Ecto neural progenitor cell (in vitro differentiated cells): ENCODE data around the gene ACAA1.
"Not testable (repeated sequence)": the region's sequence is repeated elsewhere in the genome, so short reads cannot be mapped to it uniquely, and the experiment has no call there.

Experiments used
- DNase-seq: peaks from one replicate; pipeline ENCODE4 v3.0.0-alpha.2; 2018; ENCODE audit warnings: low spot score

ACAA1 gene

GRCh38 chr3:38101811-38102443 lies 35.0 kb downstream of the ACAA1 start:
- DNase-seq: no peak

DNA sequence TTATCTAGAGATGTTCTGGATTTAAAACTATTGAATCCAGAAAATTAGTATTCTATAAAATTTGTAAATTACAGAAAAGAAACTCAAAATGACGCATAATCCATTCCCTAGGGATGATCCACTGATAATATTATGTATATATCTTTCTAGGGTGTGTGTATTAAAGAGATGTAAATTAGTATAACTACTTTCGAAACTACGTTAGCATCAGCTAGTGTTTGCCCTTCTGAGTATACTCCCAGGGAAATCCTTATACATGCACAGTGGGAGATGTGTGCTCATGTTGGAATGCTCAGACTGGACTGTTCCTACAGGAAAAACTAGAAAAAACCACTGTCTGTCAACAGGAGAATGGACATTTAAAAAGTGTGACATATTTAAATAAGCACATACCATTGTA lies 36.4 kb downstream of the ACAA1 start:
- no peak for DNase-seq

- no peak for DNase-seq
These were observed 37.4 kb downstream of the ACAA1 start for GRCh38 chr3:38099518-38099917.

DNA sequence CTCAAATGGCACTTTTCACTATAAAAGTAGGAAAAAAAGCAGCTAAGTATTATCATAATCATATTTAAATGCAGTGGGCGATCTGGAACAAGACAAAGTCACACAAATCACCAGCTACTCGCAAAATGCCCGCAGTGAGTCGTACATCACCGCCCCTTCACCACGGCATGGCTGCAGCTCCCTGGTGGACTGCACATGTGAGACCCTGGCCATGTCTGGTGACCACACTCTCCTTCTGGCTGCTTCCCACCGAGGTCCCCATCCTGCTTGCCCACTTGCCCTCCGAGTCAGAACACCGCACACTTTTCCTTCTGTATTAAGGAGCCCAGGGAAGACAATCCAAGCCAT lies 38.6 kb downstream of the ACAA1 start:
- no peak for DNase-seq

DNA sequence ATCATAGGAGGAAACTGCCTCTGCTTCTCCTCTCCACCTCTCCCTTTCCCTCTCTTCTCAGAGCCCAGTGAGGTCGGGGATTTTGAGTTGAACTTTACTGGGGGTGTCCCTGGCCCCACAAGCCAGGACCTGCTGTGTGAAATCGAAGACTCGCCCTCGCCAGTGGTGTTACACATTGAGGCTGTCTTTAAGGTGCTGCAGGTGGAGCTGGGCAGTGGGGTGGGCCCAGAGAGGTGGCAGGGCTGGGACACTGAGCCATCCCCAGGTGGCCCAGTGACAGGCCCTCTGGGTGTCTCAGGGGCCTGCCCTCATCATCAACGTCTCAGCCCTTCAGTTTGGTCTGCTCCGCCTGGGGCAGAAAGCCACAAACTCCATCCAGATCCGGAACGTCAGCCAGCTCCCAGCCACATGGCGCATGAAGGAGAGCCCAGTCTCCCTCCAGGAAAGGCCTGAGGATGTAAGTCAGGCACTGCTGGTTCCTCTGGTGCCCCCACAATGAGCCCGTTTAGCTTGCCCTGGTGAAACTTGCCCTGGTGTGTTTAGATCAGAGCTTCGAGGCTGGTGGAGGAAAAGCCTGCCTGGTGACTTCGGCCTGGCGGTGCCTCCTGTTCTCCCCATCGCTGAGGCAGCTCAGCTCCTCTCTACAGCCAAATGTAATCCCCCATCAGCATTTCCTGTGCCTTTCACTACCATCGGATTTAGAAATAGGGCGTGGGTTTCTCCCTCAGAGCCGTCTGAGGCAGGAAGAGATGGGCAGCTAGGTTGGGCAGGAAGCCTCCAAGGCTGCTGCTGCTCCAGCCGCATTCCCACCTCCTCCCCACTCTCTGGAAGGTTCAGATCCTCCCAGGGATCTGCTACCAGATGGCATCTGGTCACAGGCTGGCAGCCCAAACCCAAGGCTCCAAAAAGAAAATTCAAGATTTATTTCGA lies 39.2 kb downstream of the ACAA1 start:
- no peak for DNase-seq

- DNase-seq: no peak
These were observed 41.1 kb downstream of the ACAA1 start for GRCh38 chr3:38095669-38096483.

DNA sequence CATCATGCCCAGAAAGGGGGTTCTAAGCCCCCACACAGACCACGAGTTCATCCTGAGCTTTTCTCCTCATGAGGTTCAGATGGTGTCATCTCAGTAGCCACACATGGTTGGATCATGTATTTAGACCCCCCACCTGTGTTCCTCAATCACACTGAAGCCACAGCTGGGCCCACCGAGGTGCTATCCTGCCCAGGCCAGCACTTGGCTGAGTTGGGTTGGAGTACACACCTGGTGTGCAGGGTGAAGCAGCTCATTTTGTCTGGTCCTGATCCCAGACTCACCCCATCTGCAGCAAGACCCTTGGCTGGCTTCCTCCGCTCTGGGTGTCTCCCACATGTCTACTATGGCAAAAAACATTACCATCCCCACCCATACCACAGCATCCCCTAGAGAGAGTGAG lies 41.9 kb downstream of the ACAA1 start:
- DNase-seq: no peak

DNA sequence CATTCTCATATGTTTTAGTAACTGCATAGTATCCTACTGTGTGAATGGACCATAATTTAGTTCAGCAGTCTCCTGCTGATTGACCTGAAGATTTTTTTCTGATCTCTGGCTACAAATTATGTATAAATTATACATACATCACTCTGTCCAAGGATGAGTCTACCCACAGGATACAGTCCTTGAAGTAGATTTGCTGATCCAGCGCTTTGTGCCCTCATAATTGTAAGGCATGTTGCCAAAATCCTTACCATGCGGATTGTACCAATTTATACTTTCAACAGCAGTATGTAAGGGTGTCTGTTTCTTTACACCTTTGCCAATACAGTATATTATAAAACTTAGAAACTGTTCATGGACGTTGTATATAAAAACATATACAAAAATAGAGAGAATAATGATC lies 46.5 kb downstream of the ACAA1 start:
- DNase-seq: no peak

DNA sequence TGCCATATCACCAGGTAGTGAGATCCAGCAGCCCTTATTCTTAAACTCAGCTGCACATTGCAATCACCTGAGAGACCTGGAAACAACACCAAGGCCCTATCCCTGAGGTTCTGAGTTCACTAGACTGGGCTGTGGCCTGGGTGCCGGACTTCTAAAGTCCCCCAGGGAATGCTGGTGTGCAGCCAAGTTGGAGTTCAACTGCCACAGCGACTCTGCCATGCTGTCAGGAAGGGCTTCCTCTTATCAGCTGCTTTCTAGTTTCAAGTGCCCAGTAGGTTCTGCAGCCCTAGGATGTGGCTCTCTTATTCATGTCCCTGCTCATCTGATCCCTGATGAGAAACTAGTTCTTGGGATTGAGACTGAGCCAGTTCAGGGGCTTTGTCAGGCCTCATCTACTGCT lies 47.8 kb downstream of the ACAA1 start:
- DNase-seq: no peak

DNA sequence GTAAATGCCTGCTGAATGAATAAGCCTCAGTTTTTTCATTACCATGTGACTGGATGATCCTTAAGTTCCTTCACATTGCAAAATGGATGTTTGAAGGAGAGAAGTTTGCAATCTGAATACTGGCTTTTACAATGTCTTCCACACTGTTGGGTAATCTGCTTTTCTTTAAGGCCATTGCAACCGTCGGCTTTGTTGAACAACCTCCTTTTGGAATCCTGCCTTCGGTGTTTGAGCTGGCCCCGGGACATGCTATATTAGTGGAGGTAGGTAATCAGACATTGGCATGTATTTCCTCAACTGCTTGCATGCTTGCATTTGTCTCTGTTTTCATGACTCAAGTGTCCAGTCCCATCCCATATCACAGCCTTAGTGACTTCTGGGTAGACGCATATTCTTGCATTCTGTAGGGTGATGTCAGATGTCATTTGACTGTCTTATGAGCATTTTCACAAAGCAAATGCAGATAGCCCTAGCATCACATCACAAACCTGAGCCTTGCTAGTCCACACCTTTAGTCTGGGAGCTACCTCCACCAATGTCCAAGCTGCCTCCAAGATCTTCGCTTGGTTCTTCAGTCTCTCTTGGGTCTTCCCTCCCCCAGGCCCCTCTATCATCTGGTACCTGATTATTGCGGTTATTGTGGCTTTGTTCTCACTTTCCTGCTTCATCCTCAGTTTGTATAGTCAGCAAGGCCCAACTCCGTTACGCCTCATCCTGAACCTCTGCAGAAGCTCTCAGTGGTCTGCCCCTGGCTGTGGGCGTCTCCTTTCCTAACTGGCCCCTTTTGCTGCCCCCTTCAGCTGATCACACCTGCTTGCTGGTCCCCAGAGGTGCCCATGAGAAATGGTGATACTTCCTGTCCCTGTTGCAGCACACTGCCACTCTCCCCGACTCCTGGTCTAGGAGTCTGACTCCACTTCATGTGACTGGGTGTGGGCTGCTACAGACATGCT lies 48.5 kb downstream of the ACAA1 start:
- DNase-seq: no peak

GRCh38 chr3:38087278-38087677 lies 49.6 kb downstream of the ACAA1 start:
- not testable (repeated sequence) for DNase-seq

DNA sequence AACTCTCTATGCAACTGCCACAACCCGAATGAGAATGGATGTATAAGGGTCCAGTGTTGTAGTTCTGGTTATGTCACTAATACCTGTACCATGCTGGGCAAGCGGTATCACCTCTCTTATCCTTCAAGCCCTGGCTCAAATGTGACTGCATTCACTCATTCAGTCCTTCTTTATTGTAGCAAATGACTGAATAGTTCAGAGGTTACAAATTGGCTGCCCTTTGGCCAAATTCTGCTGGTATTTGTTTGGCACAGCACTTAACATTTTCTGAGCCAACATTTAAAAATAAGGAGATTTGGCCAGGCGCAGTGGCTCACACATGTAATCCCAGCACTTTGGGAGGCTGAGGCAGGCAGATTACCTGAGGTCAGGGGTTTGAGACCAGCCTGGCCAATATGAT lies 50.4 kb downstream of the ACAA1 start:
- no peak for DNase-seq

- no peak for DNase-seq
These were observed 51.0 kb downstream of the ACAA1 start for GRCh38 chr3:38085943-38086324.

DNA sequence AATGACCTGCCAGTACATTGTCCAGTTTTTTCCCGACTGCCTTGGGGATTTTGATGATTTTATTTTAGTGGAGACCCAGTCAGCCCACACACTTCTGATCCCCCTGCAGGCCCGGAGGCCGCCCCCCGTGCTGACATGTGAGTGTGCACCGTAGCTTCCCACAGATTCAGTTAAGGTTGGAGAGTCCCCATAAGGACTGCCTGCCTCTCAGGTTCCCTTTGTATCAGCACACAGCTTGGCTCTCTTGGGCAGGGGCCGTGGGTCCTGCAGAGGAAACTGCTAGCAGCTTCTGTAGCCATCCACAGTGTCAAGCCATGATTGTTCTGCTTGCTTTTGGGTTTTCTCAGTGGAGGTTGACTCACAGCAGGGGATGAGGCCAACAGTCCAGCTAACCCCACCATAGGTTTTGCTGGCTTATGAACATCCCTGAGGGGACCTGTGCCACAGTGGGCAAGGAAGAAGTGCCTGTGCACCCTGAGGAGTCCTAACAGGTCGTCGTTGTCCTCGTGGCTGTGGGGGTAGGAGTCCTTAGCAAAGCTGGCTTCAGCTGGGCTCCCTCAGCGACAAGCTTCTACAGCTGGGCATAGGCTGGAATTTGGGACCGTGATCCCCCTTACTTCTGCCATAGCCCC lies 51.5 kb downstream of the ACAA1 start:
- DNase-seq: no peak

GRCh38 chr3:38084334-38085310 lies 52.3 kb downstream of the ACAA1 start:
- DNase-seq: no peak

GRCh38 chr3:38083871-38084333 lies 53.0 kb downstream of the ACAA1 start:
- no peak for DNase-seq

DNA sequence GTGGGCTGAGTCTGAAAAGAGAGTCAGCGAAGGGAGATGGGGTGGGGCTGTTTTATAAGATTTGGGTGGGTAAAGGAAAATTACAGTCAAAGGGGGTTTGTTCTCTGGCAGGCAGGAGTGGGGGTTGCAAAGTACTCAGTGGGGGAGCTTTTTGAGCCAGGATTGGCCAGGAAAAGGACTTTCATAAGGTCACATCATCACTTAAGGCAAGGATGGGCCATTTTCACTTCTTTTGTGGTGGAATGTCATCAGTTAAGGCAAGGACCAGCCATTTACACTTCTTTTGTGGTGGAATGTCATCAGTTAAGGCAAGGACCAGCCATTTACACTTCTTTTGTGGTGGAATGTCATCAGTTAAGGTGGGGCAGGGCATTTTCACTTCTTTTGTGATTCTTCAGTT lies 53.7 kb downstream of the ACAA1 start:
- not testable (repeated sequence) for DNase-seq

DNA sequence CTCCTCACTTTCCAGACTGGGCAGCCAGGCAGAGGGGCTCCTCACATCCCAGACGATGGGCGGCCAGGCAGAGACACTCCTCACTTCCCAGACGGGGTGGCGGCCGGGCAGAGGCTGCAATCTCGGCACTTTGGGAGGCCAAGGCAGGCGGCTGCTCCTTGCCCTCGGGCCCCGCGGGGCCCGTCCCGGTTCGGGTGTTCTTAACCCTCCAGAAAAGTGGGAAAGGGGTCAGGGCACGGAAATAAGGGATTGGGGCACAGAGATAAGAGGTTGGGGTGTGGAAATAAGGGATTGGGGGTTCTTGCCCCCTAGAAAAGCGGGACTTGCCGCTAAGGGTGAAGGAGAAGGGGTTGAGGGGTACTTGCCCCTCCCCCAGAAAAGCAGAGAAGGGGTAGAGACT lies 54.6 kb downstream of the ACAA1 start:
- not testable (repeated sequence) for DNase-seq

DNA sequence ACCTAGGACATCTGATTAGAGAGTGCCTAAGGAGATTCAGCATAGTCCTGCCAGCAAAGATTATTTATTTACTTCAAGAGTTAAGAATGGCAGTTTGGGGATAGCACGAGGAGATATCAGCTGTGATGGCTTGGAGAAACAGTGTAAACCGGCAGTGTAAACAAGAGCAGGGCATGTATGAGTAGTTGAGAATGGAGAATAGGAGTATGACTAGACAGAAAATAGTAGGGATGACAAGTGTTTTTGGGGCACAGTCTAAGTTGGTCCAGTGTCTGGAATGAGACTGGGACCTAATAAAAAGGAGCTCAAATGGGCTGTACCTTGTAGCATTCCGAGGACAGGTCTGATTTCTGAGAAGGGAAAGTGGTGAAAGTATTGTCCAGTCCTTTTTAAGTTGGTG lies 59.9 kb downstream of the ACAA1 start:
- DNase-seq: not testable (repeated sequence)
